Activated effector memory CD4-positive, alpha-beta T cell treated with anti-CD3 and anti-CD28 coated beads, Interleukin-2, amount 50 U/mL, for 16 hours (primary cell): ENCODE results near the gene DBI.
"Not testable (repeated sequence)": the region's sequence is repeated elsewhere in the genome, so short reads cannot be mapped to it uniquely, and the experiment has no call there.

Experiments used
- DNase-seq: peaks from one replicate; pipeline ENCODE4 v3.0.0-alpha.2; 2020

DBI gene

DNA sequence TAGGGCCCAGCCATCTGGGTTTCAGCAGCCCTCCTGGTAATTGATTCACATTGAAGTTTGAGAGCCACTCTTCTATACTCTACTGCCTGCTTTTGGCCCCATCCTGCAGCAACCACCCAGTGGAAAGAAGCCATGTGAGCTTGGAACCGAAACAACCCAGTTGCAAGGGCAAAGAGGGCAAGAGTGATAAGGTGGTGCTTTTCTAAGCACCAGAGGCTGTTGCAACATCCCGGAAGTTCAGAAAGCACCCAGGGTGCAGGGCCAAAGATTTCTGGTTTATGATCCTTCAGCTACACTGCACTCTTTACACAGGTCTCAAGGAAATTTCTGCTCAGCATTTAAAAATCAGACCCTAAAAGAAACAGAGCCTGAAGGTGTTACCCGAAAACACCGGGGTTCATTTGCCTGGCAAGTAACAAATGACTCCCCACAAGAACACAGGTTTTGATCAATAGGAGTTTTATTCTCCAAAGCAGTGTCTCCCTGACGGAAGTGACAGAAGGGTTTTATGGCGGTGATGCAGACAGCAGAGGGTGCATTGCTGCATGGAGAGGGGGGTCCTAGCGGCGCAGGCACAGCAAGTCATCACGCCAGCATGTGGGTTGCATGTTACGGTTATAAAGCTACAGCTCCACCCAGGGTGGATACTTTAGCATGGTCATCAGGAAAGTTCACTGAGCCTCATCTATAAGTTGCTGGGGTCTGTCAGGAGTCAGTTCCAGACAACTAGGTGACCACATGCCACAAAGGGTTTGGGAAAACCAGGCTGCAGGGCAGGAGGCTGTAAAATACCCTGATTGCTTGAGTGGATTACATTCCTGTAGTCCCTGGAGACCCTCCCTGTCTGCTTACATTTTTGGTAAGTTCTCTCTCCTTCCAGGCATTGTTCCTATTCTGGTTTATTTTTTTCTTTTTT, 36.1 kb downstream of the DBI start:
- no peak for DNase-seq

DNA sequence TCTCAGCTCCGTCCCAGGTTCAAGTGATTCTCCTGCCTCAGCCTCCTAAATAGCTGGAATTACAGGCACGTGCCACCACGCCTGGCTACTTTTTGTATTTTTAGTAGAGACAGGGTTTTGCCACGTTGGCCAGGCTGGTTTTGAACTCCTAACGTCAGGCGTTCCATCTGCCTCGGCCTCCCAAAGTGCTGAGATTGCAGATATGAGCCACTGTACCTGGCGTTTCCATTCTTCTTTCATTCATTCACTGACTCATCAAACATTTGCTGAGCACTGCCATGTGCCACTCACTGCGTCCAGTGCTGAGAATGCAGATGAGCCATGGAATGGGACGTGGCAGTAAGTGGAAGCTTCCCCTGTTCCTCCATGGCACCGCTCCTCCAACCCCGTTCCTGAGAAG, 36.8 kb downstream of the DBI start:
- not testable (repeated sequence) for DNase-seq

DNA sequence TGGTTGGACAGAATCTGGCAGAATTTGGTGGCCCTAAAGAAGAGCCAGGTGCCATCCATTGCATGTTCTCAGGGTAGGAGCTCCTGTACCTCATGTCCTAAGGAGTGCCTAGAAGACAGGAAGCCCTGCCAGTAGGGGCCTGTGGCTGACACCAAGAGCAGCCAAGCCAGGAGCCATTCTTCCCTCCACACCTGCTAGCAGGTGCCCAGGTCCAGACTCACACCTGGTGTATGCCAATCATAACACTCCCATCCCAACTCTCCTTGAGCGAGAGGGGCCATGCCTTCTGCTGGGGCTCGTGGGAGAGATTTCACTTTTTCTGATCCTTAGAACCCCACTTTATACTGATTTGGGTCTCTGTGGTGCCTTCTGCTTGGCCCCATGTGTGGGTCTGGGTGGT, 38.4 kb downstream of the DBI start:
- DNase-seq, result no peak

DNA sequence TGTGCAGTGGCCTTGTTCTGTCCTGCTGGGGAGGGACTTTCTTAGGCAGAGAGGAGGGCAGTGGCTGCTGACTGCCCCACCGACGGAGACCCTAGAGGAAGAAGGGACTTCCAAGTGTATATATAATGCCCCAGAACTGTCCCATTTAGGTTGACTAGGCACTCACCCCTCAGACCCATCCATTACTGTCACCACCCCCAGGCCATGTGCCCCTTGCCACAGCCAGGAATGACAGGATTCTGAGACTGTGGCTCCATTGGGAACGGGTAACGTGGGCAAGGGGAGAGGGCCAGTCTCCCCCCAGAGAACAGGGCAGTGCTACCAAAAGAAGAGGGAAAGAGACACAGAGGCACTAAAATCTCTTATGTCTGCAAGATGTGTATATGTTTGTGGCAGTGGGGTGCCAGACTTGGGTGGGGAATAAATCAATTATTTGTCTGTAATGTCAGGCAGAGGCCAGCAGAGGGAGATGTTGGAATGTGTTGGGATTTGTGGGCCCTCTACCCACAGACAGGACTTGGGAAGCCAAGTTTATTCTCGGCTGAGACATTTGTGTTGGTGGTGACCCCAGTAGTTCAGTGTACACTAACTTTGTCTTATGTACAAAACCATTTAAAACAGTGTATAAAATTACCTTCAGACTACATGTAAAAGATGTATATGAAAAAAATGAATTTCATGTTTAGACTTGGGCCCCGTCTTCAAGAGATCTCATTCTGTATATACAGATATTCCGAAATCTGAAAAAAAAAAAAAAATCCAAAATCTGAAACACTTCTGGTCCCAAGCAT, 40.8 kb downstream of the DBI start:
- no peak for DNase-seq

DNA sequence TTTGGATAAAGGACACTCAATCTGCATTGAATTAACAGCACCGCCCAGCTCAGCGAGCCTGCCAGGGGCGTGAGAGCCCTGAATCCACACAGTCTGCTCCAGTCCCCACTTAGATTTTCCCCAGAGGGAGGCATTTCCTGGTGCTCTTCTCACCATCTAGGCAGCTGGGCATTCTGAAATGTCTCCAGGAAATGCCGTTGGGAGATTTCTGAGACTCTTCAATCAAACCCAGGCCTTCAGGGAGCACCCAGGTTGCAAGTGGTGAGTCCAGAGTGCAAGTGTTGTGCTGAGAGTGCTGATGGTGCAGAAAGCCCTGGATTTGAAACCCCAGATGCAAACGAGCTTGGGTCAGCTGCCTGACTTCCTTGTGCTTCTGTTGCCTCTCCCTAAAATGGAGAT, 41.4 kb downstream of the DBI start:
- DNase-seq, result no peak

DNA sequence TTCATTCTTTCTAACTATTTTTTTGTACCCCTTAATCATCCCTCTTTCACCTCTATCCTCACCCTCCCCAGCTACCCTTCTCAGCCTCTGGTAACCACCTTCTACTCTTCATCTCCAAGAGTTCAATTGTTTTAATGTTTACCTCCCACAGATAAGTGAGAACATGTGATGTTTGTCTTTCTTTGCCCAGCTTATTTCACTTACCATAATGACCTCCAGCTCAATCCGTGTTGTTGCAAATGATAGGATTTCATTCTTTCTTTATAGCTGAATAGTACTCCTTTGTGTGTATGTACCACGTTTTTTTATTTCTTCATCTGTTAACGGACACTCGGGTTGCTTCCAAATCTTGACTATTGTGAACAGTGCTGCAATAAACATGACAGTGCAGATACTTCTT, 42.7 kb downstream of the DBI start:
- DNase-seq, result no peak

DNA sequence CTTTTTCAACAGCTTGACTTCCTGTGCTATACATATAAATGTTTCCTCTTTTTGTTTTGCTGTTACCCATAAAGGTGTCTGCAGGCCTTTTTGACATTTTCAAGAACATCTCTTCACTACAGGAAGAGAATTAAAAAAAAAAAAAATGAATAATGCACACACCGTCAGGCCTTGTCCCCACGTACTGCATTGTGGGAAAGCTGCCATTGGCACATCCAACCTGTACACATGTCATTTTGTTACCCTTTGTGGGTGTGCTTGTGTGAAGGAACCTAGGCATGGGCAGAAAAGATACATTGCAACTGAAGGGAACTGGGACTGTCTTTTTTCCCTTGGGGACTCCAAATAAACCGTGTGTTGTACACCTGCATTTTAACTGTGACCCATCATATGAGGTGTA, 48.1 kb downstream of the DBI start:
- no peak for DNase-seq

DNA sequence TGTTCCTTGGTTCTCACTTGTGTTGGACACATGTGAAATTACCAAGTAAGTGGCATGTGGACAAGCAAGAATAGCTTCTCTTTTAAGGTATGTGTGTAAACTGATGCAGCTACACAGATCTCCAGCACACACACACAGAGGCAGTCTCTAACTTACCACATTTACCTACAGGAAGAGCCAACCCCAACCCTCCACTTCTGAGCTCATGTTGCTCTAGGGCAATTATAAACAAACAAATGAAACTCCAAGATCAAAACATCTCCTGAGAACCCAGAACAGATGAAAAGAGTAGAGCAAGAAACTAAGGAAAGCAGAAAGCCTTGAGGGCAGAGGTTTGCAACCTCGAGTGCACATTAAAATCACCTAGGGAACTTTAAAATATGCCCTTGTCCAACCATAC, 48.9 kb downstream of the DBI start:
- no peak for DNase-seq

DNA sequence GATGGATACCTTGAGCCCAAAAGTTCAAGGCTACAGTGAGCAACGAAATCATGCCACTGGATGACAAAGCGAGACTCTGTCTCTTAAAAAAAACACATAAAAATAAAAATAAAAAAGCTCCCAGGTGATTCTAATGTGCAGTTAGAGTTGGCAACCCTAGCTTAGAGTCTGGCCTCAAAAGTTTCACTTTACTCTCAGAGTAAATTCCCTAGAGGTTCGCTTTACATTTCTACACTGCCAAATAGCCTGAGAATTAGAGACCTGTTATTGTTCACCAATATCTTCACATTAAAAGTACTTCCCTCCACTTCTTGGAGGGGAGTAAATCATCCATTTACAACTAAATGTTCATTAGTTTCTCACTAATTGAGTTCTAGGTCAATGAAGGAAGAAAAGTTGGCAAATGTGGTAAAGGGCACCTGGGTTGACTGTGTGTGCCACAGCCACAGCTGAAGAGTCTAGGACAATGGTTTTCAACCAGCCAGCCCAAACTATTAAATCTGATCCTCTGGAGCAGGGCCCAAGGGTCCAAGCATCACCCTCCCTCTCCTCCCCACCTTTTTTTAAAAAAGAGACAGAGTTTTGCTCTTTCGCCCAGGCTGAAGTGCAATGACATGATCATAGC, 49.6 kb downstream of the DBI start:
- DNase-seq, result no peak

DNA sequence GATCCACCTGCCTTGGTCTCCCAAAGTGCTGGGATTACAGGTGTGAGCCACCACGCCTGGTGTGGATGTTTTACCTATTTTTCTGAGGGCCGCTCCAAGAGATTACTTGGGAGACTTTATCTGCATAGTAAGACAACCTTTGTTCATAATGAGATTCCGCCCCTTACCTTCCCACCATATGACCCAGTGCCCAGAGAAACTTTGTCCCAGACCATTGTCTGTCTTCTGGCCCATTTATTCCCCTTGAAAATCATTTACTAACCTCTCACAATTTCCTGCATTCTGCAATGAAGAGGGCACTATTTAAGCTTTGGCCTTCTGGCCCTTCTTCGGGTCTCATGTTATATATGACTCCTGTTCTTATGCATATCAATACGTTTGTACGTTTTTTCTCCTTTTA, 51.1 kb downstream of the DBI start:
- no peak for DNase-seq

DNA sequence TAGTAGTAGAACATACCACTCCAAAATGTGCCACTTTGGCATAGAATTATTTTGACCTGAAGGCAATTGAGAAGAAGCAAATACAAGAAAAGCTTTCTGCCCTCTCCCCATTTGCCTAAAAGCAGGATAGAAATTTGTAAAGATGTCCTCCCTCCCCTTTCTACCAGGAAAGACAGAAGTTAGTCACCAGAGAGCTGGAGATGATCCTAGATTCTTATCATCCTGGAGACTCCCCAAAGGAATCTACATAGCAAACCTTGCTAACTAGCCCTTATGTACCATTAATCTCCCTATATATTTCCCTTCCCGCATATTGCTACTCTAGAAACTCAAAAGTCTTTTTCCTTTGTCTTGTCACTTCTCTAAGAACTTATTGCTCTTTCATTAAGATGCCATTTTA, 52.3 kb downstream of the DBI start:
- DNase-seq, result no peak

DNA sequence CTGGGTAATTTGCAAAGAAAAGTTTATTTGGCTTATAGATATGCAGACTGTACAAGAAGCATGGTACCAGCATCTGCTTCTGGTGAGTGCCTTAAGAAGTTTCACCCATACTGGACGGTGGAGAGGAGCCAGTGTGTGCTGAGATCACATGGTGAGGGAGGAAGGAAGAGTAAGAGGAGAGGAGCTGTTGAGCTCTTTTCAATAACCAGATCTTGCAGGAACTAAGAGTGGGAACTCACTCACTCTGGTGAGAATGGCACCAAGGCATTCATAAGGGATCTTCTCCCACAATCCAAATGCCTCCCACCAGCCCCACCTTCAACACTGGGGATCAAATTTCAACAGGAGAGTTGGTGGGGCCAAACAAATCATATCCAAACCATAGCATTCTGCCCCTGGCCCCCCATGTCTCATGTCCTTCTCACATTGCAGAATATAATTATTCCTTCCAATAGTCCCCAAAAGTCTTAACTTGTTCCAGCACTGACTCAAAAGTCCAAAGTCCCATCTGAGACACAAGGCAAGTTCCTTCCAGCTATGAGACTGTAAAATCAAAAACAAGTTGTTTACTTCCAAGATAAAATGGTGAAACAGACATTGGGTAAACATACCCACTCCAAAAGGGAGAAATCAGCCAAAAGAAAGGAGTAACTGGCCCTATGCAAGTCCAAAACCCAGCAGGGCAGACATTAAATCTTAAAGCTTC, 53.2 kb downstream of the DBI start:
- no peak for DNase-seq

DNA sequence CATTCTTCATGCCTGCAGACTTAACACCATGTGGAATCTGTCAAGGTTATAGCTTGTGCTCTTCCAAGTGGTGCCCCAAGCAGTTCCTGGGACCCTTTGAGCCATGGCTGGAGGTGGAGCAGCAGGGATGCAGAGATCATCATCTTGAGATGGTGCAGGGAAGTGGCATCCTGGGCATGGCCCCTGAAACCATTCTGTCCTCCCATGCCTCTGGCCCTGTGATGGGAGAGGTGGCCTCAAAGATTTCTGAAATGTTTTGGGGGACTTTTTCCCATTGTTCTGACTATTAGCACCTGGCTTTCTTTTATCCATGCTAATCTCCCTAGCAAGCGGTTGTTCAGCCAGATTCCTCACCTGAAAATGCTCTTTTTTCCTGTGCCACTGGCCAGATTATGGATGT, 54.5 kb downstream of the DBI start:
- no peak for DNase-seq

DNA sequence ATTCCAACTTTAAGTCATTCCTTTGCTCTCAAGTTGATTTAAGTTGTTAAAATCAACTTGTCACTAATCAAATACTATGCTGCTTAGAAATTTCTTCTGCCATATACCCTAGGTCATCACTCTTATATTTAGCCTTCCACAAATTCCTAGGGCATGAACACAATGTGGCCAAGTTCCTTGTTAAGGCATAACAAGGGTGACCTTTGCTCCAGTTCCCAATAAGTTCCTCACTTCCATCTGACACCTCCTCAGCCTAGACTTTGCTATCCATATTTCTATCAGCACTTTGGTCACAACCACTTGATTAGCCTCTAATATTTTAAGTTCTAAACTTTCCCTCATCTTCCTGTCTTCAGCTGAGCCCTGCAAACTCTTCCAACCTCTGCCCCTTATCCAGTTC, 55.0 kb downstream of the DBI start:
- no peak for DNase-seq
